NCI-H526 (cell line): ENCODE results near the gene FZD10.
A peak's percentile ranks its signal among the peaks of the same experiment; 100 is the strongest.

ENCODE experiments used
- DNase-seq, 2 experiments: peaks; one replicate each; lab custom pipeline; 2025; lab: John Stamatoyannopoulos, UW

Gene FZD10

DNA sequence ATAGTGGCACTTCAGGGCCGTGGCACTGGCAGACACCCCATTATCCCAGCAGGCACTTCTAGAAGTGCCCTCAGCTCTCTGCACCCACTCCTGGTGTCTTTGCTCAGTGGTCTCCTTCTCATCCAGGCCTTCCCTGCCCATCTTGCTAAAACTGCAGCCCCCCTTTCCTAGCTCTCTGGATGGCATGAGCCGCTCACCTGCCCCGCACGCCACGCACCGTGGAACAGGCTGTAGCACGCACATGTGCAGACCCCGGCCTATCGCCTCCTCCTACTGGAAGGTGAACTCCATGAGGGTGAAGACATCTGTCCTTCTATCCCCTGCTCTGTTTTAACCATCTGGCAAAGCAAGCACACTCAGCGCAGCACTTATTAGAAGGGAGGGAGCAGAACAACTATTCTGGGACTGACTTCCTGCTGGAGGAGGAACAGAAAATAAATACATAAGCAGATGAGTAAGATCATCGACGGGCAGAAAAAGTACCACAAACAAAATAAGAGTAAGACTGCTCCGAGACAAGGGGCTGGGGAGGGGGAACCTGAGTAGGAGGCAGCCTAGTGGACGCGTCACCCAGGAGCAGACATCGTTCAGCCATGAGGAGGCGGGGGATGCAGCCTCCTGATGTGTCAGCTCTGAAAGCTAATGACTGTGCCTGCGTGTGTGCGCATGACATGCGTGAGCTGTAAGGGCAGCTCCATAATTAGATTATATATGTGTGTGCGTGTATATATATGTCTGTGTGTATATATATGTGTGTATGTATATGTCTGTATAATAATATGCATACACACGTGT lies 7.8 kb upstream of the FZD10 start:
- no peak for DNase-seq

DNA sequence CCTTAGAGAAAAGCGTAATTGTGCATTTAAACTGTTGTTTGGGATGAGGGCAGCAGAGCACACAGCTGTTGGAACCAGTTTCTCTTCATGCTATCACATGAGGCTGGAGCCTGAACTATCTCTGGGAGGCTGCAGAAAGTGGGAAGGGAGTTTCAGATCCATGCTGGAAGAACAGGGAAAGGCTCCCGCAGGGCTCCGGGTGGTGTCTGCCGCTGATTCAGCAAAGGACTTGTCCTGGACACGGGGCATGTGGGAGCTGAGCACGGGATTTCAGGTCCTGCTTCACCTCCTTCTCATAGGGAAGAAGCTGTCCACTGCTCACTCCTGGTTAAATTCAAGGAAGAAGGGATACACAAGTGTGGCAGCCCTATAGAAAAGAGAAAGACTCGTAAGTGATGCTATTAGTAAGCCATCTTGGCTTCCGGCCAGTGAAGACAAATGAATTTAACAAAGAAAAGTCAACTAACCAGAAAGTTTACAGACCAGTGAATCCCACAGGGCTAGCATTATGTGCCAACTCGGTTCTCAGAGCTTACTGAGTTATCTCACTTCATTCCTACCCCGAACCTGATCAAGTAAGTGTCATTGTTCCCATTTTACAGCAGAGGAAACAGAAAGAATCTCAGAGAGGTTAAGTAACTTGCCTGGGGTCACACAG lies 6.7 kb upstream of the FZD10 start:
- no peak for DNase-seq

DNA sequence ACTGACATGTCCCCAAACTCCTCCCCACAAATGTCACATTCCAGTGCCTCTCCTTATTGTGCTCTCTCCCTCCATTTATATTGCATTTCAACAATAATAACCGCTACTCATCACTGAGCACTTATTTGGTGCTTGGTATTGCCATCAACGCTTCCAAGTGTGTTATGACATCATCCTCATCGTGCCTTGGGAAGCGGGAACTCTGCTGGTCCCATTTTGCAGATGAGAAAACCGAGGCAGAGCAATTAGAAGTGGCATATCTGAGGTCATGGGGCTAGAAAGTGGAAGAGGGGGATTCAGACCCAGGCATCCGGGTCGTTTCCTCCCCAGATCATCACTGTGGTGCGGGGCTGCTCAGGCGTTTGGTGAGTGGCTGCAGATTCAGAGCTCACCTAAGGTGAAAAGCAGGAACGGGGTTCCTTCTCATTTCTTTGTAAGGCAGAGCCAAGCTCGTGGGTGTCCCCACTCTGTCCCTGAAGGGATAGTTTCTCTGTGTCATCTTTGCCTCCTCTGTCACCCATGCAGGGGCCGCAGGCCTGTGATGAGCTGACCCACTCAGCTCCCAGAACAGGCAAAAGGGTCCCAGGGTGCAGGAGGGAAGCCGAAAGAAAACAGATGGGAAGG lies 5.5 kb upstream of the FZD10 start:
- no peak for DNase-seq

DNA sequence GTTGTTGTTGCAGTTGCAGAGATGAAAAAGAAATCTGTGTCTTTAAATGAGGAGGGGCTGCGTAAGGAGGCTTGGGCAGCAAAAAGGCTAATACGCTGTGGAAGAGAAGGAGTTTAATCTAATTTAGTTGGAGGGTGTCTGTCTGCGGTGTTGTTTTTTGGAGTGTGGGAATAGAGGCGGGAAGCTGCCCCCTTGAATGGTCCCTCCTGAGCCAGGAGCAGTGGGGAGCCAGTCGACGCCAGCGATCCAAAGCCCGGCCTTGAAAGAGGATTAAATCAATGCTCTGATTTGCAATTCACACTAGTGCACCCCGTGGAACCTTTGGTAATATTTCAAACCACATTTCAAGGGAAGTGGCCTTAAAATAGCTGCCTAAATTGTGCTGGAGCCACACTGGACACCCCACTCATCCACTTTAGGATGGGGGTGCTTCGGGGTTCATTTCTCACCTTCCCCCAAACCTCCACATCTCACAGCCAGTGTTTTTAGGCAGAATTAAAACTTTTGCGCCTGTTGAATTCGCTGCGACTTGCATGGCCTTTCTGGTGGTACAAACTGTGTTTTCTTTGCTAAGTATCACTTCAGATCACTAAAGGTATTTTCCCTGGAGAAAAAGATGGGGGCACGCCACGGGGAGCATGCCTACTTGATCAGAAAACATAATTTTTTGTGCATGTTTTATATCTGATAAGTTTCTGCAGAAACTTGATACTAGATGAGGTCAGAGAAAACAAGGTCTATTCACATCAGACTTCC lies 4.1 kb upstream of the FZD10 start:
- DNase-seq, result no peak

DNA sequence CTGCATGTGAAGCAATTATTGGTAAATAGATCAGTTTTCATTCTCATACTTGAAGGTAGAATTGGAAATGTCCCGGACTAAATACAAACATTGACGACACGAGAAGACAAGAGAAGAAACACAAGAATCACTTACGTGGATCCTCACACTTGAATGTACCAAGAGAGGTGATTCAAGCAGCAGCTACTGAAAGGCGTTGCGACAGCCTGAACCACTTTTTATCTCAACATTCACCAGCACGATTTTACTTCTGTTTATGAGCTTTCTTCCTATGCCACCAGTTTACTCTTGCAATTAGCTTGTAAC lies 3.6 kb upstream of the FZD10 start:
- DNase-seq, result no peak

DNA sequence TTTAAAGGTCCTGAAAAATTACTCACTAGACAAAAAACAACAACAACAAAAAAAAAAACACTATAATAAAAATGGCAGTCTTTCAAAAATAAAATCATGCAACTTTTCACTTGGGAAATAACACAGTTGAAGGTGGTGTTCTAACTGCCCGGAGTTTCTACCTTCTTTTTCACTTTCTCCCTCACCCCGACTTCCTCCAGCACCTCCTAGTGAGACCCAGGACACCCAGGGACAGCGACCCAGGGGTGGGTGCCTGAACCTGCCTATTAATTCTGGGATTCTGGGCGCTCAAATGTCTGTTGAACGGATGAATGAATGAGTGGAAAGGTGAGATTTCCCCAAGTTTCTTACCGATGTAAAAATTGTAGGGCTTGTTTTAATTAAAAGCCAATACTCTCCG lies 2.0 kb upstream of the FZD10 start:
- no peak for DNase-seq

GRCh38 chr12:130160711-130161231 lies 1.5 kb upstream of the FZD10 start:
- no peak for DNase-seq

GRCh38 chr12:130161261-130162243 lies 712 bp upstream of the FZD10 start:
- DNase-seq, result peak in 1 of 2 experiments; percentile 65

GRCh38 chr12:130162745-130163460 lies 639 bp downstream of the FZD10 start:
- peak in 1 of 2 experiments; percentile 70 for DNase-seq

GRCh38 chr12:130163461-130164215 lies 1.4 kb downstream of the FZD10 start:
- DNase-seq, result no peak

DNA sequence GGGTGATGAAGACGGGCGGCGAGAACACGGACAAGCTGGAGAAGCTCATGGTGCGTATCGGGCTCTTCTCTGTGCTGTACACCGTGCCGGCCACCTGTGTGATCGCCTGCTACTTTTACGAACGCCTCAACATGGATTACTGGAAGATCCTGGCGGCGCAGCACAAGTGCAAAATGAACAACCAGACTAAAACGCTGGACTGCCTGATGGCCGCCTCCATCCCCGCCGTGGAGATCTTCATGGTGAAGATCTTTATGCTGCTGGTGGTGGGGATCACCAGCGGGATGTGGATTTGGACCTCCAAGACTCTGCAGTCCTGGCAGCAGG lies 1.9 kb downstream of the FZD10 start:
- no peak for DNase-seq

DNA sequence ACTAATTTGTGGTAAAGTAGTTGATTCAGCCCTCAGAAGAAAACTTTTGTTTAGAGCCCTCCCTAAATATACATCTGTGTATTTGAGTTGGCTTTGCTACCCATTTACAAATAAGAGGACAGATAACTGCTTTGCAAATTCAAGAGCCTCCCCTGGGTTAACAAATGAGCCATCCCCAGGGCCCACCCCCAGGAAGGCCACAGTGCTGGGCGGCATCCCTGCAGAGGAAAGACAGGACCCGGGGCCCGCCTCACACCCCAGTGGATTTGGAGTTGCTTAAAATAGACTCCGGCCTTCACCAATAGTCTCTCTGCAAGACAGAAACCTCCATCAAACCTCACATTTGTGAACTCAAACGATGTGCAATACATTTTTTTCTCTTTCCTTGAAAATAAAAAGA lies 2.7 kb downstream of the FZD10 start:
- DNase-seq, result peak in 1 of 2 experiments; percentile 54

DNA sequence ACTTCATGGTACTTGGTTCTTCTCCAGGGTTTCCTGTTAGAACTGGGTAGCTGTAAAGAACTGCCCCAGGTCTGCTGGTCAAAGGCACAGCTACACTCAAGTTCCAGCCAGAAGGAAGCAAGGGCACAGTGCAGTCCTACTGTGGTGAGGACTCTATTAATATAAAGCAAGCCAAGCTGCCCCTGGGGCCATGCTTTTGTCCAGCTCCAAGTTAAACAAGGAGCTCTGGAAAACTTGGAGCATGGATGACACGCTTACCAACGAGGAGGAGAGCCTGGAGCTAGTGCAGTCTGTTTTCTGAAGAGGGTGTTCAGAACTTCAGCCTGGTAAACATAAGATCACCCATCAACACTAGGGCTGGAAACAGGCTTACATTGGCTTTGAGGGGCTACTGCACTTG lies 4.0 kb downstream of the FZD10 start:
- no peak for DNase-seq

DNA sequence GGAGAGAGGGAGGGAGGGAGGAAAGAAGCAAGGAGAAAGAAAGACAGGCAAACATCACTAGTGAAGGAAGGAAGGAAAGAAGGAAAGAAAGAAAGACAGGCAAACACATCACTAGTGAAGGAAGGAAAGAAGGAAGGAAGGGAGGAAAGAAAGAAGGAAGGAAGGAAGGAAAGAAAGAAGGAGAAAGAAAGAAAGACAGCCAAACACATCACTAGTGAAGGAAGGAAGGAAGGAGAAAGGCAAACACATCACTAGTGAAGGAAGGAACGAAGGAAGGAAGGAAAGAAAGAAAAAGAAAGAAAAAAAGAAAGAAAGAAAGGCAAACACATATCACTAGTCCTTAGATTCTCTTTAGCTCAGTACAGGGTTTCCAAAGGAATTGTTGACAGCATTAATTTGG lies 5.3 kb downstream of the FZD10 start:
- no peak for DNase-seq

DNA sequence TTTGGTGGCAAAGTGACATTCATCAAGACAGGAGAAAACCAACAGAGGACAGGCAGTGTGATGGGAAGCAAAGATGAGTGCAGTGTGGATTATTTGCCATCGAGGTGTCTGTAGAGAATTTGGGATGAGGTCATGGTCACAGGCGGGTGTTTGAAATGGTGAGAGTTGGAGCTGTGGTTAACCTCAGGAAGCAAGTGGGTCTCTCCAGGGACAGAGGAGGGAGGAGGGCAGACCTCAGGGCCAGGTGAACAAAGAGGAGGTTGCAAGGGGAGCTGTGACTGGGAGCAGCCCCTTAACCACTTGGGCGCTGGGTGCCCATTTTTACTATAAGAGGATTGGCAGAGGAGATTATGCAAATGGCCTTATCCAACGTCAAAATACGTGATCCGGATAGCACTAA lies 7.0 kb downstream of the FZD10 start:
- no peak for DNase-seq

DNA sequence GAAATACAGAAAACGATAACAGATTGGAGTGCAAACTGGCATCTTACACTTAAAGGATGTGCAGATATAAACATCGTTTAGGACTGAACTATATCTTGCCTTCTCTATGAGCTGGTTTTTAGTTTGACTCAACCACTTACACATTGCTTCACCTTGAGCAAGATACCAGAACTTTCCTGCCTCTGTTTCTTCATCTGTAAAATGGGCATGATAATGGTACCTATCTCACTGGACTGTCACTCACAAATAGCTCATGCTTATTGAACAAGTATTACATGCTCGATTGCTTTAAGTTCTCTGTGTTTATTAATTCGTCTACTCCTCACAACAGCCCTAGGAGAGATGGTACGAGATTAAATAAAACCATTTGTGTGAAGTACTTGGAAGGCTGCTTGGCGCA lies 7.7 kb downstream of the FZD10 start:
- DNase-seq, result no peak

DNA sequence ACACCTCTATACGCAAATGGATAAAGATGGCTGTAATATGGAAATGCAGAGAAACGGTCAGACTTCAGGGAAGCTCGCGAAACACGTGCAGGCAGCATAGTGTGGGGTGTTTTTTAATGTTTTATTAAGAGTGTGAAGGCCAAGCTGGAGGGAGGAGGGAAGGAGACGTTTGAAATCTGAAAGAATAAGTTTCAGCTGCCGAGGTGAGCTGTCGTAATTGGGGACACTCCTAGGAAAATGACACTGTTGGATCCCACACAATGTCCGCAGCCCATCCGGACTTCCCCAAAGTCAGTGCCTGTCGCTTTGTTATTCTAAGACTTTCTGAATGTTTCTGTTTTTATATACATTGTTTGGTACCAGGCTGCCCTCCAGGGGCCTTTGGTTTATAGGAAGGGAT lies 8.3 kb downstream of the FZD10 start:
- peak in 1 of 2 experiments; percentile 61 for DNase-seq

DNA sequence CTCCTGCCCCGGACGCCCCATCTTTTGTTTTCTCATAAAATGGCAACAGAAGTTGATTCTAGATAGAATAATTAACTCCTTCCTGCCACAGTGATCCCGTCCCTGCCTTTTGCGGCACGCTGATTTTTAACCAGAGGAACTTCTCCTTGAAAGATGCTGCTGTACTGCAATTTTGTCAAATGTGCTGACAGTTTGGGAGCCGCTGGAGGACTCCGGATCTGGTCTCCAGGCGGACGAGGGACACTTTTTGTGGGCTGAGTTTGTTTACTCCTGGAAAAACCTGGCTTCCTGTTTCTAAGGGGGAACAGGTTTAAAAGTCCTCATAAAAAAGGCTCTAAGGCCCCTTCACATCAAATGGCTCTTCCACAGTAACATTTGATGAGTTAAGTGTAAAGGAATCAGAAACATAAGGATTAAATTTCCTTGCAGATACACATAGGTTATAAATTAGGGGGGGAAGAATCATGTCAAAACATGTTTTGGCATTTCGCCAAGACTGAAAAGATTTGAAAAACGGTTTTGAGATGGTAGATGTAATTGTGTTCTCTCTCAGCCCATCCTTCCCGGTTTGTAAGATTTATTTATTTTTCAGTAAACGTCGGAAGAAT lies 15.5 kb downstream of the FZD10 start:
- DNase-seq, result no peak

DNA sequence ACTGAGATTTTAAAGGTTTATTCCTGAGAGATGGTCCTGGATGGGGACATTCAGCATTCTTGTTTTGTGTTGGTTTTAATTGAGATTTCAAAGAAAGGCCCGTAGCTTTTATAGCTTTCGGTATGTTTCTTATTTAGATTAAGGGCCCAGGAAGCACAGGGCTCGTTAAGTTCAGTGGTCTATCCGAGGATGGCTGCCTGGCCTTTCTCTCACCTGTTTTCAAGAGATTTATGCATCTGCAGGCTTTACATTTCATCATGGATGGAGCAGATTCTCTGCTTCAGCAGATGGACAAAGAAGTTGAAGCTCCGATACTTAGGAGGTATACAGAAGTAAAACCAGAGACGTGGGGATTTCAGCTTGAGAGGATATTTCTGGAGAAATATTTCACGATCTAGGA lies 16.0 kb downstream of the FZD10 start:
- DNase-seq, result no peak

DNA sequence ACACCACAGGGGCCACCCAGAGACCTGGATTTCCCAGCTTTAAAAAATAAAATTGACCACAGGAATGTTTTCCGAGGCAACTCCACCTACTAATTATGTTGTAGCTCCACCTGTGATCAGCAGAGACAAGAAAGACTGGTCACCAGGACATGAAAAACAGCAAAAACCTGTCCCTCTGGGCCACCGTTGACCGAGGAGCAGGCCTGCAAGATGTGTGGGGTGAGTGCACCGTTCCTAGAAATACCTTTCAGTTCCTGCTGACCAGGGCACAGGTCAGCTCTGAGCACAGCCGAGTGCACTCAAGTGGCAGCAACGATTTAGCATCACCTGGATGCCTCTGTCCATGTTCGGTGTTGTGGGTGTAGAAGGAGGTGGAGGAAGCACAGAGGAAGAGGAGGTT lies 16.9 kb downstream of the FZD10 start:
- no peak for DNase-seq
